HCT116 (cell line): ENCODE measurements around the gene SH3GLB2.

Experiments
- EZH2 ChIP-seq: fragments of 200-600 bp; sonication (generic); IDR thresholded peaks from 2 replicates; pipeline ENCODE4 v1.6.1; 2017; ENCODE audit warnings: antibody characterized with exemption, mixed run types
- POLR2A ChIP-seq: IDR thresholded peaks from 2 replicates; pipeline ENCODE4 v1.7.0; 2011; ENCODE audit warnings: borderline replicate concordance; ENCODE audit not compliant: insufficient read depth, insufficient read length; ENCODE audit errors: extremely low read depth
- SRF ChIP-seq: IDR thresholded peaks from 2 replicates; pipeline ENCODE4 v1.6.1; 2012; ENCODE audit warnings: low read depth
- TF ChIP-seq, protein P1 (sequence below): IDR thresholded peaks from 2 replicates; pipeline ENCODE4 v1.6.1; 2012

DNA sequence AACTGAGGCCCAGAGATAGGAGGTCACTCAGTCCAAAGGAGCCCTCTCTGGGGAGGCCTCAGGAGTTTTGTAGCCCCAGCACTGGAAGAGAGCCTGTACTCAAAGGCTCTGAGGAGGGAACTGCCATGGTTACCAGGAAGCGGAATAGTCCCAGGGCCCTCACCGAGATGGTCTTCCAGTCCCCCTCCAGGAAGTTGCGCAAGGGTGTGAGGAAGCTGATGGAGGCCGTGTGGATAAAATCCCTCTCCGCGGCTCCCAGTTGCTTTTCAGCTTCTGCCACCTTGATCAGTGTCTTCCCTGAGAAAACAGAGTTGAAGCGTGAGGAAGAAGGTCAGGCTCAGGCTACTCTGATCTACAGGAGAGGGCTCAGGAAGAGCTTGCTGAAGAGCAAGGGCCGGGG is 13.5 kb downstream of the SH3GLB2 start:
- TF ChIP-seq, protein P1, sequence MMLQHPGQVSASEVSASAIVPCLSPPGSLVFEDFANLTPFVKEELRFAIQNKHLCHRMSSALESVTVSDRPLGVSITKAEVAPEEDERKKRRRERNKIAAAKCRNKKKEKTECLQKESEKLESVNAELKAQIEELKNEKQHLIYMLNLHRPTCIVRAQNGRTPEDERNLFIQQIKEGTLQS = no peak
- TF ChIP-seq EZH2 (no peak), SRF (no peak), POLR2A (no peak)
